MM.1S (cell line): ENCODE data around the gene PYCR2.

ENCODE experiments used
- DNase-seq: peaks from one replicate; pipeline ENCODE4 v3.0.0-alpha.2; 2015
- H2AFZ ChIP-seq: fragments of 300-600 bp; sonication (generic); 2 replicates; pipeline ENCODE4 v1.6.0; 2016; ENCODE audit warnings: antibody characterized with exemption, low read length
- H3F3A ChIP-seq: fragments of 300-600 bp; sonication (generic); 2 replicates; pipeline ENCODE4 v1.6.1; 2016; ENCODE audit warnings: mild to moderate bottlenecking, antibody characterized with exemption, low read length, moderate library complexity, mixed read lengths; ENCODE audit not compliant: insufficient read depth
- H3K27ac ChIP-seq: fragments of 300-600 bp; sonication (generic); 2 replicates; pipeline ENCODE4 v1.5.1; 2016; ENCODE audit warnings: mild to moderate bottlenecking, low read length
- H3K27me3 ChIP-seq: fragments of 300-600 bp; sonication (generic); replicated peaks from 2 replicates; pipeline ENCODE4 v1.6.0; 2016; ENCODE audit warnings: low read length; ENCODE audit not compliant: insufficient read depth
- H3K36me3 ChIP-seq: fragments of 300-600 bp; sonication (generic); replicated peaks from 2 replicates; pipeline ENCODE4 v1.6.1; 2016; ENCODE audit warnings: mild to moderate bottlenecking, low read length, mixed read lengths; ENCODE audit not compliant: insufficient read depth
- H3K4me1 ChIP-seq: fragments of 300-600 bp; sonication (generic); 2 replicates; pipeline ENCODE4 v1.6.1; 2016; ENCODE audit warnings: low read length, mixed read lengths
- H3K4me2 ChIP-seq: fragments of 300-600 bp; sonication (generic); 2 replicates; pipeline ENCODE4 v1.6.0; 2016; ENCODE audit warnings: low read depth, low read length
- H3K4me3 ChIP-seq: fragments of 300-600 bp; sonication (generic); 2 replicates; pipeline ENCODE4 v1.5.1; 2016; ENCODE audit warnings: low read length, mixed read lengths
- H3K79me2 ChIP-seq: fragments of 300-600 bp; sonication (generic); 2 replicates; pipeline ENCODE4 v1.6.1; 2016; ENCODE audit warnings: mixed run types, low read length, mixed read lengths
- H3K9ac ChIP-seq: fragments of 300-600 bp; sonication (generic); 2 replicates; pipeline ENCODE4 v1.6.1; 2016; ENCODE audit warnings: low read length, mixed read lengths
- H3K9me2 ChIP-seq: fragments of 300-600 bp; sonication (generic); replicated peaks from 2 replicates; pipeline ENCODE4 v1.6.1; 2016; ENCODE audit warnings: mild to moderate bottlenecking, low read length, mixed read lengths; ENCODE audit not compliant: insufficient read depth
- H3K9me3 ChIP-seq: fragments of 300-600 bp; sonication (generic); replicated peaks from 2 replicates; pipeline ENCODE4 v1.6.1; 2016; ENCODE audit warnings: mild to moderate bottlenecking, low read length, mixed read lengths; ENCODE audit not compliant: insufficient read depth
- H4K20me1 ChIP-seq: fragments of 300-600 bp; sonication (generic); 2 replicates; pipeline ENCODE4 v1.6.1; 2016; ENCODE audit warnings: mild to moderate bottlenecking, low read length, moderate library complexity, mixed read lengths; ENCODE audit not compliant: insufficient read depth
- EZH2 ChIP-seq: fragments of 300-600 bp; sonication (generic); optimal IDR thresholded peaks from 2 replicates; pipeline ENCODE3; 2017; ENCODE audit warnings: low read depth, mild to moderate bottlenecking, antibody characterized with exemption, low read length, mixed read lengths
- EZH2phosphoT487 ChIP-seq: fragments of 300-600 bp; sonication (generic); IDR thresholded peaks from 2 replicates; pipeline ENCODE4 v1.6.1; 2018; ENCODE audit warnings: antibody characterized with exemption, low read length
- TF ChIP-seq, protein P1 (sequence below): fragments of 300-600 bp; sonication (generic); IDR thresholded peaks from 2 replicates; pipeline ENCODE4 v1.5.1; 2016; ENCODE audit warnings: antibody characterized with exemption, low read length, mixed read lengths

Gene PYCR2

DNA sequence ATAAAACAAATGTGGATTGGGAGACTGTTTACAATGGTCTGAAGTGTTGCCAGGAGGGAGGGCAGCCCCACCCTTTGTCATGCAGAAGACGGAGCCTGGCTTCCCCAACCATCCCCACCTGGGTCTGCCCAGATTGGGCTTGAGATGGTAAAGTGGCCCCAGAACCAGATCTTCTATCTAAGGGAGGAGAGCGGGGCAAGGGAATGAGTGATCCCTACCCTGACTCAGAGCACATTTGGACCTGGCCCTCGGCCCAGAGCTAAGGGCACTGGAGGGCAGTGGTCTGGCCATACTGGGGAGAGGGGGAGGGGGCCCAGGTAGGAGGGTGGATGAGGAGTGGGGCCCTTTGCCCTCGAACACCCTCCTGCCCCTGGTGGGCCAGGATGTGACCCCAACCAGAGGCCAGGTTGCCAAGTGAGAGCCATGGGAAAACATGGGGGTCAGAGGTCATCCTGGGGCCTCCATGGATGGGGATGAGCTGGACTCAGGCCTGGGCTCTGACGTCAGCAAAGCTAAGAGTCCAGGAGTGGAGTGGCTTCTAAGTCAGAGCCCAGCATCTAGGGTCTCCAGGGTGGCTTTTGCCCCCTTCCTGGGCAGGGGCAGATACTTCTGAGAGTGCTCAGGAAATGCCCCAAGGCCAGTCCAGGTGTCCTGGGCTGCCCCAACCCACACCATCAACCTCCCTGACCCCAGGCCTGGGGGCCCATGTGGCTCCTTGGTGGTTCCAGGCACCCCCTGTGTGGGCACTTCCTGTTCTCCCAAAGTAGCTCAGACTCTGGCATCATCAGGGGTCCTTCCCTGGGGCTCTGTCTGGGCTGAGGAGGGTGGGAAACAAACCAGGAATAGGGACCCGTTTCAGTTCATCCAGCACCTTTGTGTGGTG is 33.5 kb downstream of the PYCR2 start:
- DNase-seq, result no peak
- Histone ChIP-seq H3F3A (no peaks in the 10 kb centered on the region), H3K4me2 (no peak overlapping the region), H4K20me1 (no peaks in the 10 kb centered on the region), H2AFZ (no peak overlapping the region), H3K9ac (no peak overlapping the region), H3K4me1 (no peaks in the 10 kb centered on the region), H3K79me2 (no peaks in the 10 kb centered on the region), H3K27me3 (no peaks in the 10 kb centered on the region), H3K36me3 (no peaks in the 10 kb centered on the region), H3K27ac (no peak overlapping the region), H3K9me2 (no peaks in the 10 kb centered on the region), H3K9me3 (no peaks in the 10 kb centered on the region), H3K4me3 (no peak overlapping the region)
- TF ChIP-seq EZH2phosphoT487, result no peak
- TF ChIP-seq EZH2, result no peak
- TF ChIP-seq, protein P1, sequence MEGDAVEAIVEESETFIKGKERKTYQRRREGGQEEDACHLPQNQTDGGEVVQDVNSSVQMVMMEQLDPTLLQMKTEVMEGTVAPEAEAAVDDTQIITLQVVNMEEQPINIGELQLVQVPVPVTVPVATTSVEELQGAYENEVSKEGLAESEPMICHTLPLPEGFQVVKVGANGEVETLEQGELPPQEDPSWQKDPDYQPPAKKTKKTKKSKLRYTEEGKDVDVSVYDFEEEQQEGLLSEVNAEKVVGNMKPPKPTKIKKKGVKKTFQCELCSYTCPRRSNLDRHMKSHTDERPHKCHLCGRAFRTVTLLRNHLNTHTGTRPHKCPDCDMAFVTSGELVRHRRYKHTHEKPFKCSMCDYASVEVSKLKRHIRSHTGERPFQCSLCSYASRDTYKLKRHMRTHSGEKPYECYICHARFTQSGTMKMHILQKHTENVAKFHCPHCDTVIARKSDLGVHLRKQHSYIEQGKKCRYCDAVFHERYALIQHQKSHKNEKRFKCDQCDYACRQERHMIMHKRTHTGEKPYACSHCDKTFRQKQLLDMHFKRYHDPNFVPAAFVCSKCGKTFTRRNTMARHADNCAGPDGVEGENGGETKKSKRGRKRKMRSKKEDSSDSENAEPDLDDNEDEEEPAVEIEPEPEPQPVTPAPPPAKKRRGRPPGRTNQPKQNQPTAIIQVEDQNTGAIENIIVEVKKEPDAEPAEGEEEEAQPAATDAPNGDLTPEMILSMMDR, result no peak

DNA sequence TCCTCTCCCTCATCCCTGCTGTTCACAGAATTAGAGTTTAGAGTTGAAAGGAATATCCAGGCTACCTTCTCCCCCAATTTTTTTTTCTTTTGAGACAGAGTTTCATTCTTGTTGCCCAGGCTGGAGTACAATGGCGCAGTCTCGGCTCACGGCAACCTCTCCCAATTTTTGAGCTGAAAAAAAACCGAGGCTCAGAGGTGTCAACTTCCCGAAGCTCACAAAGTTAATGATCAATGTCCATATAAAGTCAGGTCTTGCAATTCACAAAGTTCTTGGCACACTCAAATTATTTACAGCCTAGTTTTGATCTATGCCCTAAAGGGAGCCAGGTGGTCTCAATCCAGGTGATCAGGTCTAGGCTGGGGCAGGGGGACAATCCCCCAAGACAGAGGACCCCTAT is 34.3 kb downstream of the PYCR2 start:
- Histone ChIP-seq H3K27ac (no peak overlapping the region), H2AFZ (no peak overlapping the region), H3K9me3 (no peaks in the 10 kb centered on the region), H3F3A (no peaks in the 10 kb centered on the region), H3K4me2 (no peak overlapping the region), H3K9ac (no peak overlapping the region), H3K4me1 (no peaks in the 10 kb centered on the region), H3K79me2 (no peaks in the 10 kb centered on the region), H3K4me3 (no peak overlapping the region), H3K27me3 (no peaks in the 10 kb centered on the region), H3K9me2 (no peaks in the 10 kb centered on the region), H4K20me1 (no peaks in the 10 kb centered on the region), H3K36me3 (no peaks in the 10 kb centered on the region)
- no peak for DNase-seq
- TF ChIP-seq, protein P1, result no peak
- TF ChIP-seq EZH2phosphoT487 (no peak), EZH2 (no peak)

DNA sequence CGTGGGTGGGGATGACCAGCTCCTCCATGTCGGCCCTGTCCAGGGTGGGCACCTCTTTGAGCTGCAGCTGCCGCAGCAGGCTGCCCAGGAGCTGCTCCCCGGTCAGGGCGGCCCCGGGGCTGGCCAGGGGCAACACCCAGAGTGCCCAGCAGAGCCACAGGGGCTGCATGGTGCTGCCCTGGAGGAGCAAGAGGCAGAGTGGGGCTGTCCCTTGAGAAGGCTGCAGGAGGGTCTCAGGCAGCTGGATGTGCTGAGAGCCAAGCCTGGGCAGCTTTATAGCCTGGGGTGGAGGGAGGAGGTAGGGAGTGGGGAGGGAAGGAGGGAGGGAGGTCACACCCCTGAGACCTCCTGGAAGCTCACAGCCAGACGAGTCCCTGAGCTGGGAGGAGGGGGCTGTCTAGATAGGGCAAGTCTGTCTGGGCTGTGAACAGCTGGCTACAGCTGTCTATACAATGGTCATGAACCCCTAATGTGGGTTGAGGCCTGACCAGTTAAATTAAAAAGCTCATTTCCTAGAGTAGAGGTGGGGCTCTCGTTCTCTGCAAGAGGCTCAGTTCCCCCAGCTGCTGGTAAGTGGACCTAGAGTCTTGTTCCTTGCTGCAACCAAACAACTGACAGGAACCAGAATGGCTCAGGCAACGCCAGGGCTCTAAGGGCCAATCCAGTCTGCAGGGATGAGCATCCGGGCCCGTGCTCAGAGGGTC is 35.0 kb downstream of the PYCR2 start, which contains the start of gene LEFTY1:
LEFTY1 (minus strand) TSS at position 249 of the 704 bp plus-strand sequence; CDS start at position 169, 80 bp downstream.
- no peaks in the 10 kb centered on the region for H3K9me3 ChIP-seq
- no peak within 1 kb of the TSS for H3K4me3 ChIP-seq
- H3K27ac ChIP-seq, result no peak within 1 kb of the TSS
- H2AFZ ChIP-seq, result no peak within 1 kb of the TSS
- H4K20me1 ChIP-seq, result no peaks in the 10 kb centered on the region
- no peaks in the 10 kb centered on the region; the same call in 1 of the 2 replicates for H3F3A ChIP-seq
- H3K4me1 ChIP-seq, result no peaks in the 10 kb centered on the region
- TF ChIP-seq EZH2phosphoT487 (no peak), EZH2 (no peak)
- TF ChIP-seq, protein P1, result no peak
- H3K27me3 ChIP-seq, result no peaks in the 10 kb centered on the region
- H3K36me3 ChIP-seq, result no peaks in the 10 kb centered on the region
- H3K79me2 ChIP-seq, result peaks cover under 1% of the 10 kb centered on the region; the same call in 1 of the 2 replicates
- no peak for DNase-seq
- H3K9ac ChIP-seq, result no peak within 1 kb of the TSS
- no peaks in the 10 kb centered on the region for H3K9me2 ChIP-seq
- no peak within 1 kb of the TSS for H3K4me2 ChIP-seq
